DMS 273 (cell line): ENCODE results near the gene SNRNP48.

Experiments
- DNase-seq: peaks from one replicate; lab custom pipeline; 2025; ENCODE audit not compliant: unreplicated experiment; lab: John Stamatoyannopoulos, UW

Gene SNRNP48

GRCh38 chr6:7558781-7559180 is 31.2 kb upstream of the SNRNP48 start:
- no peak for DNase-seq

- no peak for DNase-seq
Observed at GRCh38 chr6:7559196-7559595, 30.8 kb upstream of the SNRNP48 start.

GRCh38 chr6:7559651-7560385 is 30.2 kb upstream of the SNRNP48 start:
- DNase-seq = no peak

- no peak for DNase-seq
Observed at GRCh38 chr6:7561153-7561964, 28.6 kb upstream of the SNRNP48 start.

GRCh38 chr6:7562769-7563168 is 27.2 kb upstream of the SNRNP48 start:
- DNase-seq = no peak

GRCh38 chr6:7566107-7566506 is 23.9 kb upstream of the SNRNP48 start:
- no peak for DNase-seq

GRCh38 chr6:7566617-7567173 is 23.3 kb upstream of the SNRNP48 start:
- no peak for DNase-seq

- no peak for DNase-seq
Observed at GRCh38 chr6:7568021-7568420, 22.0 kb upstream of the SNRNP48 start.

GRCh38 chr6:7569082-7569481 is 20.9 kb upstream of the SNRNP48 start:
- DNase-seq = no peak

- no peak for DNase-seq
Observed at GRCh38 chr6:7572213-7572943, 17.6 kb upstream of the SNRNP48 start.

- DNase-seq = no peak
Observed at GRCh38 chr6:7574500-7574899, 15.5 kb upstream of the SNRNP48 start.

- DNase-seq = no peak
Observed at GRCh38 chr6:7578516-7578915, 11.5 kb upstream of the SNRNP48 start.

GRCh38 chr6:7578931-7579330 is 11.1 kb upstream of the SNRNP48 start:
- DNase-seq = no peak

- DNase-seq = no peak
Observed at GRCh38 chr6:7579851-7580250, 10.1 kb upstream of the SNRNP48 start.

GRCh38 chr6:7580537-7580926 is 9.5 kb upstream of the SNRNP48 start:
- no peak for DNase-seq

GRCh38 chr6:7580927-7581618 is 8.9 kb upstream of the SNRNP48 start:
- DNase-seq = no peak

GRCh38 chr6:7585287-7585930 is 4.6 kb upstream of the SNRNP48 start:
- DNase-seq = no peak

GRCh38 chr6:7587631-7588100 is 2.3 kb upstream of the SNRNP48 start:
- no peak for DNase-seq

GRCh38 chr6:7588506-7588905 is 1.5 kb upstream of the SNRNP48 start:
- no peak for DNase-seq

GRCh38 chr6:7589221-7589620 is 777 bp upstream of the SNRNP48 start:
- DNase-seq = no peak
